CD4-positive, alpha-beta T cell (primary cell): Measurements from ENCODE around the gene RNU2-63P. TPM values are rescaled to one million over a fixed set of nuclear protein-coding genes. Genes with fewer than 3 reads are reported as not detected.
"Not testable (repeated sequence)": the region's sequence is repeated elsewhere in the genome, so short reads cannot be mapped to it uniquely, and the experiment has no call there.

Source experiments
- ATAC-seq: fragments of 200-7000 bp; cut with Tn5 transposase; one replicate; pipeline ENCODE4 v1.10.0; 2022; ENCODE audit warnings: mild to moderate bottlenecking; ENCODE audit not compliant: poor library complexity
- CTCF ChIA-PET: fragments of 350-600 bp; sonication (Branson Sonifier 250); formaldehyde crosslinking; loops from one replicate; lab custom pipeline; 2021; ENCODE audit warnings: antibody characterized with exemption, inconsistent platforms; lab: Charles Lee
- POLR2A ChIA-PET: fragments of 350-600 bp; sonication (Branson Sonifier 250); formaldehyde crosslinking; loops from one replicate; lab custom pipeline; 2021; ENCODE audit warnings: antibody characterized with exemption, inconsistent platforms; lab: Charles Lee
- DNase-seq, 14 experiments: peaks; one replicate each; pipeline ENCODE4 v3.0.0-alpha.2; 2013 to 2020; ENCODE audit warnings: mixed read lengths in 2 of 14
- H3K27ac ChIP-seq, 2 donors: one replicate each; pipeline versions ENCODE4 v1.5.1 to v1.7.0; 2013; ENCODE audit warnings: low read length in 2 of 2, low read depth in 1 of 2, mild to moderate bottlenecking in 1 of 2
- H3K27me3 ChIP-seq, 2 experiments: 1 replicate in 1 of 2; 2 replicates in 1 of 2; pipeline versions ENCODE4 v1.6.1 to v1.7.0; 2013; ENCODE audit warnings: low read length in 2 of 2, control low read depth in 1 of 2, mild to moderate bottlenecking in 1 of 2, moderate library complexity in 1 of 2; ENCODE audit not compliant: insufficient read depth in 2 of 2, control insufficient read depth in 1 of 2
- H3K36me3 ChIP-seq: one replicate; pipeline ENCODE4 v1.6.1; 2013; ENCODE audit warnings: low read length, control low read depth; ENCODE audit not compliant: insufficient read depth
- H3K4me1 ChIP-seq: one replicate; pipeline ENCODE4 v1.6.1; 2013; ENCODE audit warnings: low read length, control low read depth; ENCODE audit not compliant: insufficient read depth
- H3K4me3 ChIP-seq: one replicate; pipeline ENCODE4 v1.5.1; 2013; ENCODE audit warnings: mild to moderate bottlenecking, low read length, moderate library complexity
- H3K9me3 ChIP-seq, 2 experiments: 1 replicate in 1 of 2; 2 replicates in 1 of 2; pipeline versions ENCODE4 v1.6.1 to v1.7.0; 2013; ENCODE audit warnings: low read length in 2 of 2, mild to moderate bottlenecking in 2 of 2, control low read depth in 1 of 2, moderate library complexity in 1 of 2; ENCODE audit not compliant: control insufficient read depth in 1 of 2, insufficient read depth in 1 of 2
- H3K27ac Mint-ChIP-seq: one replicate; pipeline ENCODE4 v1.8.0; 2020; ENCODE audit warnings: mixed read lengths
- H3K27me3 Mint-ChIP-seq: one replicate; pipeline ENCODE4 v1.8.0; 2021; ENCODE audit warnings: mixed read lengths
- H3K36me3 Mint-ChIP-seq: one replicate; pipeline ENCODE4 v1.8.0; 2021; ENCODE audit warnings: low read depth, mixed read lengths
- H3K4me1 Mint-ChIP-seq: one replicate; pipeline ENCODE4 v1.8.0; 2021; ENCODE audit warnings: low read depth, mixed read lengths
- H3K4me3 Mint-ChIP-seq: one replicate; pipeline ENCODE4 v1.8.0; 2020; ENCODE audit warnings: mild to moderate bottlenecking, mixed read lengths
- H3K9me3 Mint-ChIP-seq: one replicate; pipeline ENCODE4 v1.8.0; 2020; ENCODE audit warnings: mixed read lengths
- intact Hi-C, 2 experiments: fragments of 100-400 bp; cut with DNase I in 1 of 2; cut with micrococcal nuclease in 1 of 2; formaldehyde crosslinking; loops; one replicate each; pipeline versions ENCODE4 v1.15.1 to v1.9.0; 2023 to 2025; cut with DNase I, micrococcal nuclease
- total RNA-seq, 174 experiments: library from RNA in 2 of 174; stranded (reverse) in 2 of 174; gene quantifications; one replicate each; pipeline ENCODE4 v1.2.3 and lab custom pipeline; 2021 to 2026
- TF ChIP-seq, protein P1 (sequence below): fragments of 200-600 bp; IDR thresholded peaks from one replicate; pipeline ENCODE4 v1.8.0; 2022; ENCODE audit warnings: antibody characterized with exemption, mild to moderate bottlenecking

Gene RNU2-63P
- total RNA-seq, 2 experiments from 2014 or later: 2.6 to 3.1 TPM

DNA sequence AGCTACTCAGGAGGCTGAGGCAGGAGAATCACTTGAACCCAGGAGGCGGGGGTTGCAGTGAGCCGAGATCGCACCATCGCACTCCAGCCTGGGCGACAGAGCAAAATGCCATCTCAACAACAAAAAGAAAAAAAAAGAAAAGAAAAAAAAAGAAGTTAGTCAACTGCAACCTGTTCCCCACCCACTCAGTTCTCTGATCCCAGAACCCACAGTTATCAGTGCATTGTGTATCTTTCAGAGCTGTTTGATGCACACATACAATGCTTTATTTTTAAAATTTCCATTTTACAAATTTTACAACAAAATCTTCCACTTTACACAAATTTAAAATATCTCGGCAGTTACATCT lies 14.0 kb downstream of the RNU2-63P start:
- ChIA-PET POLR2A (no interaction called here), CTCF (interaction anchor here (0.7 to 1.4 kb wide), 6 partner anchors 8 to 62 kb away, joined by 3 to 10 read pairs (median 6); partner anchors contain the start of gene RNU2-63P)
- H3K4me1 ChIP-seq: peaks cover 8% of the 10 kb centered on the region
- Mint-ChIP-seq H3K4me1 (peaks cover 6% of the 10 kb centered on the region), H3K27me3 (peaks cover 5% of the 10 kb centered on the region), H3K4me3 (no peak overlapping the region), H3K36me3 (no peaks in the 10 kb centered on the region), H3K27ac (no peak overlapping the region), H3K9me3 (no peaks in the 10 kb centered on the region)
- intact Hi-C loops: loop anchor here (5.0 to 10.0 kb wide), 2 partner anchors 160 to 162 kb away; no protein-coding TSS in a partner anchor
- DNase-seq: no peak
- no peaks in the 10 kb centered on the region for H3K36me3 ChIP-seq
- H3K27me3 ChIP-seq: no peaks in the 10 kb centered on the region
- no peaks in the 10 kb centered on the region for H3K9me3 ChIP-seq
- TF ChIP-seq, protein P1, sequence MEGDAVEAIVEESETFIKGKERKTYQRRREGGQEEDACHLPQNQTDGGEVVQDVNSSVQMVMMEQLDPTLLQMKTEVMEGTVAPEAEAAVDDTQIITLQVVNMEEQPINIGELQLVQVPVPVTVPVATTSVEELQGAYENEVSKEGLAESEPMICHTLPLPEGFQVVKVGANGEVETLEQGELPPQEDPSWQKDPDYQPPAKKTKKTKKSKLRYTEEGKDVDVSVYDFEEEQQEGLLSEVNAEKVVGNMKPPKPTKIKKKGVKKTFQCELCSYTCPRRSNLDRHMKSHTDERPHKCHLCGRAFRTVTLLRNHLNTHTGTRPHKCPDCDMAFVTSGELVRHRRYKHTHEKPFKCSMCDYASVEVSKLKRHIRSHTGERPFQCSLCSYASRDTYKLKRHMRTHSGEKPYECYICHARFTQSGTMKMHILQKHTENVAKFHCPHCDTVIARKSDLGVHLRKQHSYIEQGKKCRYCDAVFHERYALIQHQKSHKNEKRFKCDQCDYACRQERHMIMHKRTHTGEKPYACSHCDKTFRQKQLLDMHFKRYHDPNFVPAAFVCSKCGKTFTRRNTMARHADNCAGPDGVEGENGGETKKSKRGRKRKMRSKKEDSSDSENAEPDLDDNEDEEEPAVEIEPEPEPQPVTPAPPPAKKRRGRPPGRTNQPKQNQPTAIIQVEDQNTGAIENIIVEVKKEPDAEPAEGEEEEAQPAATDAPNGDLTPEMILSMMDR: no peak
- H3K27ac ChIP-seq: no peak overlapping the region
- no peak overlapping the region for H3K4me3 ChIP-seq
- no peak for ATAC-seq

DNA sequence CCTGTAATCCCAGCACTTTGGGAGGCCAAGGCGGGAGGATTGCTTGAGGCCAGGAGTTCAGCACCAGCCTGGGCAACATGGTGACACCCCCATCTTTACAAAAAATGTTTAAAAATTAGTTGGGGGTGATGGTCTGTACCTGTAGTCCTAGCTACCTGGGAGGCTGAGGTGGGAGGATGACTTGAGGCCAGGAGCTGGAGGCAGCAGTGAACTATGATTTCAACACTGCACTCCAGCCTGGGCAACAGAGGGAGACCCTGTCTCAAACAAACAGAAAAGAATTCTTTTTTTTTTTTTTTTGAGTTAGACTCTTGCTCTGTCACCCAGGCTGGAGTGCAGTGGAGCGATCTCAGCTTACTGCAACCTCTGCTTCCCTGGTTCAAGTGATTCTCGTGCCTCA lies 15.9 kb downstream of the RNU2-63P start:
- H3K4me1 Mint-ChIP-seq, POLR2A ChIA-PET, CTCF ChIA-PET, ATAC-seq, H3K4me1 ChIP-seq, H3K27me3 ChIP-seq, H3K9me3 ChIP-seq, DNase-seq, H3K36me3 ChIP-seq, H3K27ac ChIP-seq, H3K27me3 Mint-ChIP-seq, H3K4me3 Mint-ChIP-seq, H3K36me3 Mint-ChIP-seq, H3K9me3 Mint-ChIP-seq, H3K4me3 ChIP-seq, H3K27ac Mint-ChIP-seq: not testable (repeated sequence)
- intact Hi-C loops: loop anchor here (5.0 to 10.0 kb wide), 2 partner anchors 162 to 164 kb away; no protein-coding TSS in a partner anchor

DNA sequence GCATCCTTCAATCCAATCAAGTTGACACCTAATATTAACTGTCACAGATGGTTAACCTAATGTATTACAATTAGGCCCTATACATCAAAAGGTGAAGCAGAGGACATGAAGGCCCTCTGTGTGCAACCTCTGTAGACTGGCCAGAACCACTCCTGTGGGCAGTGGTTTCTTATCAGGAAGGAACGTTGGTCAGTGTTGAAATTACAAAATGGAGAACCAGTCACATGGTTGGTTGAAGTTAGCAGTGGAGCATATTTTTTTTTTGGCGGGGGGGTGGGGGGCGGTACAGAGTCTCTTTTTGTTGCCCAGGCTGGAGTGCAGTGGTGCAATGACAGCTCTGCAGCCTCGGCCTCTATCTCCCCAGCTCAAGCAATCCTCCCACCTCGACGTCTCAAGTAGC lies 19.8 kb downstream of the RNU2-63P start:
- no peaks in the 10 kb centered on the region for H3K36me3 Mint-ChIP-seq
- H3K27ac Mint-ChIP-seq: no peak overlapping the region
- no peak overlapping the region for H3K4me3 Mint-ChIP-seq
- Histone ChIP-seq H3K27me3 (no peaks in the 10 kb centered on the region), H3K27ac (no peak overlapping the region), H3K4me3 (no peak overlapping the region), H3K36me3 (no peaks in the 10 kb centered on the region), H3K9me3 (no peaks in the 10 kb centered on the region), H3K4me1 (peaks cover under 1% of the 10 kb centered on the region)
- POLR2A ChIA-PET: no interaction called here
- TF ChIP-seq, protein P1: no peak
- DNase-seq: no peak
- H3K4me1 Mint-ChIP-seq: peaks cover under 1% of the 10 kb centered on the region
- no peak for ATAC-seq
- CTCF ChIA-PET: no interaction called here
- no peaks in the 10 kb centered on the region for H3K9me3 Mint-ChIP-seq
- intact Hi-C loops: no loop called here
- peaks cover under 1% of the 10 kb centered on the region for H3K27me3 Mint-ChIP-seq

DNA sequence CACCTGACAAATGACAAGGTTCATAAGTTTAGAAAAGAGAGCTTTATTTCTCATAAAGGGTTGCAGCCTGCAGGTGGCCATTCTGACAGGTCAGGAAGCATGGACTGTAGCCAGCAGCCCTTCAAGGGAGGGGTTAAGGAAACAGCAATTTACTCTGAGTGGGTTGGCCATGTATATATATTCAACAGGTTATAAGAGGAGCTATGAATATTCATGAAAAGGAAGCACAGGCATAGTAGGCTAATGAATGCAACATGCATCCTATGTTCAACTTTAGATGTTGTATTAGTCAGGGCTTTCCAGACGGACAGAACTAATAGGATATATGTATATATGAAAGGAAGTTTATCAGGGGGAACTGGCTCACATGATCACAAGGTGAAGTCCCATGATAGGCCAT lies 20.6 kb downstream of the RNU2-63P start:
- Mint-ChIP-seq H3K27ac (no peak overlapping the region), H3K27me3 (no peaks in the 10 kb centered on the region), H3K4me1 (no peaks in the 10 kb centered on the region), H3K9me3 (no peaks in the 10 kb centered on the region), H3K4me3 (no peak overlapping the region), H3K36me3 (no peaks in the 10 kb centered on the region)
- ATAC-seq (no peak), DNase-seq (no peak)
- H3K27me3 ChIP-seq: no peaks in the 10 kb centered on the region
- ChIA-PET POLR2A (no interaction called here), CTCF (no interaction called here)
- H3K27ac ChIP-seq: no peak overlapping the region
- no peaks in the 10 kb centered on the region for H3K36me3 ChIP-seq
- intact Hi-C loops: no loop called here
- no peaks in the 10 kb centered on the region for H3K9me3 ChIP-seq
- H3K4me1 ChIP-seq: no peaks in the 10 kb centered on the region
- TF ChIP-seq, protein P1: no peak
- no peak overlapping the region for H3K4me3 ChIP-seq

DNA sequence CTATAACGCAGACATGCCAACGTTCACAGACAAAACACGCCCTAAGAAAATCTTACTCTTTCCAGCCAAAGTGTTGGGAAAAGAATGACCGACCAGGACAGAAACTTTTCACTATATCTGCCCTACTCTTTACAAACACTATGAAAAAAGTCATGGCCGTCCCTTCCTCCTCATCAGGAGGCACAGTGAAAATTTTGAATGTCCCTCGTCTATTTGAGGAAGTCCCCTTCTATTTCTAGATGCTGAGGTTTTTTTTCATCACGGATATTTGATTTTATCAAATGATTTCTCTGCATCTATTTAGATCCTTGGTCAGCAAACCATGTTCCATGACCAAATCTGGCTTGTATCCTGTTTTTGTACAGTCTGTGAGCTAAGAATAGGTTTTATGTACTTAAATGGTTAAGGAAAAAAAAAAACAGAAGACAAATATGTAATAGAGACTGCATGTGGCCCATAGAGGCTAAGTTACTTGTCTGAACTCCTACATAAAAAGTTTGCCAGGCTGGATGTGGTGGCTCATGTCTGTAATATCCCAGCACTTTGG lies 22.0 kb downstream of the RNU2-63P start:
- H3K27ac Mint-ChIP-seq, intact Hi-C loops, H3K4me3 Mint-ChIP-seq, H3K9me3 ChIP-seq, H3K27ac ChIP-seq, ATAC-seq, H3K4me1 Mint-ChIP-seq, DNase-seq, H3K36me3 Mint-ChIP-seq, H3K4me3 ChIP-seq, H3K9me3 Mint-ChIP-seq, H3K27me3 Mint-ChIP-seq, CTCF ChIA-PET, H3K27me3 ChIP-seq, POLR2A ChIA-PET, H3K36me3 ChIP-seq, H3K4me1 ChIP-seq: not testable (repeated sequence)
